ENCODE measurements around the gene KBTBD8.
A peak's percentile ranks its signal among the peaks of the same experiment; 100 is the strongest.

KBTBD8 gene

DNA sequence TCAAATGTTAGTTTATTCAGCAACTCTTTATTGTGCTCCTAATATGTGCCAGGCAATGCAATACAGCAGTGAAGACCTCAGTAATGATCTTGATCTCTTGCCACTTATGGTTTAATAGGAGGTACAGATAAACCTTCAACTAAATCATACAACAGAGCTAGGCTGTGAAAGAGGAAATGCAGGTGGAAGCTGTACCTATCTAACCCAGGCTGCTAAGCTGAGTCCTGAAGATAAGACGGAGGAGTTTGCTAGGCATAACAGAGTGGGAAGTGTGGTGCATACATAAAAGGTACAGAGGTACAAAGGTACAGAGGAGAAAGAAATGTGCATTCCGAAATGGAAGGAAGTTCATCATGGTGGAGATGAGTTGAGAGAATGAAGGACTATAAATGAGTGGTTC lies 35.0 kb downstream of the KBTBD8 start:
- TF ChIP-seq, protein P1, sequence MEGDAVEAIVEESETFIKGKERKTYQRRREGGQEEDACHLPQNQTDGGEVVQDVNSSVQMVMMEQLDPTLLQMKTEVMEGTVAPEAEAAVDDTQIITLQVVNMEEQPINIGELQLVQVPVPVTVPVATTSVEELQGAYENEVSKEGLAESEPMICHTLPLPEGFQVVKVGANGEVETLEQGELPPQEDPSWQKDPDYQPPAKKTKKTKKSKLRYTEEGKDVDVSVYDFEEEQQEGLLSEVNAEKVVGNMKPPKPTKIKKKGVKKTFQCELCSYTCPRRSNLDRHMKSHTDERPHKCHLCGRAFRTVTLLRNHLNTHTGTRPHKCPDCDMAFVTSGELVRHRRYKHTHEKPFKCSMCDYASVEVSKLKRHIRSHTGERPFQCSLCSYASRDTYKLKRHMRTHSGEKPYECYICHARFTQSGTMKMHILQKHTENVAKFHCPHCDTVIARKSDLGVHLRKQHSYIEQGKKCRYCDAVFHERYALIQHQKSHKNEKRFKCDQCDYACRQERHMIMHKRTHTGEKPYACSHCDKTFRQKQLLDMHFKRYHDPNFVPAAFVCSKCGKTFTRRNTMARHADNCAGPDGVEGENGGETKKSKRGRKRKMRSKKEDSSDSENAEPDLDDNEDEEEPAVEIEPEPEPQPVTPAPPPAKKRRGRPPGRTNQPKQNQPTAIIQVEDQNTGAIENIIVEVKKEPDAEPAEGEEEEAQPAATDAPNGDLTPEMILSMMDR (conservative IDR thresholded peaks at IDR 0.05; ENCODE audit: low read depth, low read length): no peak
- no peak for DNase-seq (ENCODE audit: low read depth)
- H3K4me3 ChIP-seq (ENCODE audit: low read length): no peak overlapping the region

DNA sequence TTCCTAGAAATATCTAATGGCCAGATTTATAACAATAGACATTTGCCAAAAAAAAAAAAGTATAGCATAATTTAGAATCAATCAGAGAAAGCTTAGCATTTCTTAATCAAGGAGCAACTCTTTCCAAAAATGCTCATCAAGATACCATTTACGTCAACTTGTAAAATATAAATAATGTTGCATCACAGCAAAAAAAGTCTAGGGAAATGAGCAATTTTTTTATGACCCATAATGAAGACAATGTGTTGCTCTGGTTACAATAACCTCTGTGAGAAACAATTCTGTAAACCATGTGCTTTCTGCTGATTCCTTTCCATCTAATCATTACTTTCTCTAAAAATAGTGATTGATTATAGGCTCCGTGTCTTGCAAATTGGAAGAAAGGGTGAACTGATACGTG lies 36.3 kb downstream of the KBTBD8 start:
- TF ChIP-seq, protein P1 (conservative IDR thresholded peaks at IDR 0.05; ENCODE audit: low read depth, low read length): no peak
- DNase-seq (ENCODE audit: low read depth): no peak
- no peak overlapping the region for H3K4me3 ChIP-seq (ENCODE audit: low read length)

DNA sequence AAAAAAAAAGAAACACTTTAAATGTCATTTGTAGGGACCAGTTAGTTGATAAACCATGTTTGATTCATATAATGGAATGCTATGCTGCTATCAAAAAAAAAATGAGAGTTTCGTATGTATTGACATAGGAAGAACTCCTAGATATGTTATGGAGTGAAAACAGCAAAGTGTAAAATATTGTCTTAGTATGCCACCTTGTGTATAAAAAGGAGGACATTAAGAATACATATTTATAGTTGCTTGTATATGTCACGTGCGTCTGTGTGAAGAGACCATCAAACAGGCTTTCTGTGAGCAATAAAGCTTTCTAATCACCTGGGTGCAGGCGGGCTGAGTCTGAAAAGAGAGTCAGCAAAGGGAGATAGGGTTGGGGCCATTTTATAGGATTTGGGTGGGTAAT lies 39.5 kb downstream of the KBTBD8 start:
- DNase-seq (ENCODE audit: low read depth): no peak
- TF ChIP-seq, protein P1 (conservative IDR thresholded peaks at IDR 0.05; ENCODE audit: low read depth, low read length): no peak
- H3K4me3 ChIP-seq (ENCODE audit: low read length): no peak overlapping the region

DNA sequence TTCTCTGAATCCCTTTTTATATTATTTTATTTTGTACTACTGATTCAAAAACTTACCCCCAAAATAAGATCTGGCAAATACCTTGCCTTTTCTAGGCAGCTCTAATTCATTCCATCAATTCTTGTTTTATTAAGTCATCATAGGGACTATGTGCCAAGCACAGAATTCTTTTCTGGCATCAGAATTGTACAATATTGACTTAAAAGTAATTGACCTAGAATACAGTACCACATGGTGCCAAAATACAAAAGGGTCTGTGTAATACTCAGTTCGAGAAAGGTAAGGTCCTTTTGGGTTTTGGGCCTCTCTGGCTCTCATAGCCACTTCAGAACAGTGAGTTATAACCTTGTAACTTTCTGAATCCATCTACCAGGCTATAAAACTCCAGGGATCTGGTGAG lies 46.2 kb downstream of the KBTBD8 start:
- TF ChIP-seq, protein P1 (conservative IDR thresholded peaks at IDR 0.05; ENCODE audit: low read depth, low read length): no peak
- DNase-seq (ENCODE audit: low read depth): peak; percentile 17
- no peak overlapping the region for H3K4me3 ChIP-seq (ENCODE audit: low read length)

DNA sequence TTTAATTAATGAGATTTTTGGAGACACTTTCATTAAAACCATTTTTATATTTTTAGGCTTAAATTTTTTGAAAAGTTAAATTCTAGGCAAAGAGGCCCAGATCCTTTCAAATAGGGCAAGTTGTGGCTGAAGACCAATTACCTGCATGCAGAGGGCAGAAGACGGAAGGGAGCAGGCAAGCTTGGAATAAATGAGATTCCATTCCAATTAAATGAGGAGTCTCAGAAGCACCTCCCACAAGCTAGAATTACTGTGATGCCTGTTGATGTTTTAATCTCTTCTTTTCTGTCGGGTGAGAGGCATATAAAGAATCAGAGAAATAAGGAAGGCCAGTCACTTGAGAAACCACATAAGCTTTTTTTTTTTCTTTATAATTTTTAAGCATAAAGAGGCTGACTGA lies 46.8 kb downstream of the KBTBD8 start:
- DNase-seq (ENCODE audit: low read depth): peak; percentile 52
- TF ChIP-seq, protein P1 (conservative IDR thresholded peaks at IDR 0.05; ENCODE audit: low read depth, low read length): no peak
- no peak overlapping the region for H3K4me3 ChIP-seq (ENCODE audit: low read length)

DNA sequence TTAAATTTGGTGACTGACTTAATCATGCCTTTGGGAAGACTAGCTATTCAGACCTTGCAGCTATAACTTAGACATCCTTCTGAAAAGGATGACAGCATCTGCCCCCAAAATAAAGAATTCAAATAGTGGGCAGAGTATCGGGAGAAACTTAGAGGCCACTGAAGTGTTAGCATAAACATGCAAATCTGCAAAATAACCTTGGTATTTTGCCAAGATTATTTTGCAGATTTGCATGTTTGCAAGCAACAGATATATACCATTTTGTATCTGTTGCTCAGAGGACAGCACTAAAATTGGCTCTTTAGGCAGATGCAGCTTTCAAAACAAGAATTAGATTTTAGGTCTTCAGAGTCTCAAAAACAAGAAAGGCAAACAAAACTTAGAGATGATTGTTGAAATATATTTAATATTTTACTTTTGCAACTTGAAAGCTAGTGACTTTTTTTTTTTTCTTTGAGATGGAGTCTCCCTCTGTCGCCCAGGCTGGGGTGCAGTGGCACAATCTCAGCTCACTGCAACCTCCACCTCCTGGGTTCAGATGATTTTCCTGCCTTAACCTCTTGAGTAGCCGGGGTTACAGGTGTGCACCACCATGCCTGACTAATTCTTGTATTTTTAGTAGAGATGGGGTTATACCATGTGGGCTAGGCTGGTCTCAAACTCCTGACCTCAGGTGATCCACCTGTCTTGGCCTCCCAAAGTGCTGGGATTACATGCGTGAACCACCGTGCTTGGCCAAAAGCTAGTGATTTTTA lies 47.8 kb downstream of the KBTBD8 start:
- no peak for DNase-seq (ENCODE audit: low read depth)
- no peak overlapping the region for H3K4me3 ChIP-seq (ENCODE audit: low read length)
- TF ChIP-seq, protein P1 (conservative IDR thresholded peaks at IDR 0.05; ENCODE audit: low read depth, low read length): no peak

DNA sequence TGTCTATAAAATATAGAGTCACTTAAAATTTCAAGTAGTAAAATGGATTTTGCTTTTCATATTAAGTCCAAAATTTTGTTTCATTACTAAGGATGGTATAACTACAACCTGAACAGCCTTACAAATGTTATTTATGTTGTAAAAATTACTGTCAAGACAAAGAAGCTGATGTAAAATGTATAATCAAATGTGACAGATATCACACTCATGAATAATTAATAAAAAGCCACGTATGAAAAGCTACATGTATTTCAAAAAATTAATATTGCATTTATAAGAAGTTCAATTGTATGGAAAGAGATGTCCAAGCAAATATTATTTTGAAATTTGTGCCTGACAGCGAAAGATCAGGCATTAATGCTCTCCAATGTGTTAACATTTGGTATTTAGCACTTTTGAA lies 48.9 kb downstream of the KBTBD8 start:
- DNase-seq (ENCODE audit: low read depth): no peak
- H3K4me3 ChIP-seq (ENCODE audit: low read length): no peak overlapping the region
- TF ChIP-seq, protein P1 (conservative IDR thresholded peaks at IDR 0.05; ENCODE audit: low read depth, low read length): no peak
